ENCODE results near the gene MLLT6.

Gene MLLT6

DNA sequence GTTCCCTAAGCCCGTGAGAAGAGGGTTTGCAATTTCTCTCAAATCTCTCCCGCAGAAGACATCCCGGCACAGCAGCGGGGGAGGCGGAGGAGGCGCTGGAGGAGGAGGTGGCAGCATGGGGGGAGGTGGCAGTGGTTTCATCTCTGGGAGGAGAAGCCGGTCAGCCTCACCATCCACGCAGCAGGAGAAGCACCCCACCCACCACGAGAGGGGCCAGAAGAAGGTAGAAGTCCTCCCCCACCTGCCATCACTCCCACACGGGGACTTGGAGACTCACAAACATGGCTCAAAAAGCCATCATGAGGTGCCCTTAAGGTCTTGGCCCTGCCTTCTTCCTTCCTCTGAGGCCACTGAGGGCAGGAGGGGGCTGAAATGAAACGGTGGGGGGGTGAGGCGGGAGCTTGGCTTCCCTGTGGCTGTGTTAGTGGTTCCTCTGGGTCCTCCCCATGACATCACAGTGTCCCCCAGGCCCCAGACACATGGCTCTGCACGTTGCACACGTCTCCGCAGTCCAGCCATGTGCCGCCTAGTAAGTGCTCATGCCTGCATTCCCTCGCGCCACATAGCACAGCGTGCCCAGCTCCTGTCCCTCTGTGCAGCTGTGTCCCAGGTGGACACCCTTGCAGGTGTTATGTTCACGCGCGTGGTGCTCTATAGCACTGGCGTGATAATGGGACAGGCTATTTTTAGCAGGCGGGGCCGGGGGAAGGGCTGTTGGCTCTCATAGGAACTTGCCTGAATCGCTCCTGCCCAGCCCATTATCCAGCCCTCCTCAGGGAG is 6.9 kb downstream of the MLLT6 start:
- Histone ChIP-seq H3K27ac (ENCODE audit: low read length) (no peak overlapping the region), H3K4me3 (ENCODE audit: low read depth in 1 of 2, low read length in 2 of 2) (no peak overlapping the region), H3K27me3 (ENCODE audit: low read depth, low read length) (no peaks in the 10 kb centered on the region), H3K4me1 (ENCODE audit: control insufficient read depth in 1 of 2, insufficient read depth in 2 of 2, low read length in 2 of 2) (peaks cover 0 to 6% of the 10 kb centered on the region in 2 donors), H3K9me3 (ENCODE audit: control insufficient read depth in 1 of 2, low read length in 2 of 2) (no peaks in the 10 kb centered on the region), H3K36me3 (ENCODE audit: control insufficient read depth in 1 of 2, insufficient read depth in 2 of 2, low read length in 2 of 2) (peaks cover 58 to 81% of the 10 kb centered on the region in 2 donors)

DNA sequence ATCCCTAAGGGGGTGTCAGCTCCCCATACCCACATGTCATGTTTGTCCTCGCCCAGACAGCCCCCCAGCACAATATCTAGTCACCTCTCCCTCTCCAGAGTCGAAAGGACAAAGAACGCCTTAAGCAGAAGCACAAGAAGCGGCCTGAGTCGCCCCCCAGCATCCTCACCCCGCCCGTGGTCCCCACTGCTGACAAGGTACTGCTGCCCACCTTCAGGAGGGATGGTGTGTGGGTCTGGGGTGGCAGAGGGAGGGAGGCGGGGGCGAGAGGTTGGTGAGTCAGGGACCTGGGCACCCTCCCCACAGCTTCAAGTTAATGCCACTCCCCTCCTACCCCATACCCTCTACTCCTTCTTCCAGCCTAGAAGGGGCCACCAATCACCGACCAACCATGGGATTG is 7.5 kb downstream of the MLLT6 start:
- Histone ChIP-seq H3K27ac (ENCODE audit: low read length) (no peak overlapping the region), H3K27me3 (ENCODE audit: low read depth, low read length) (no peaks in the 10 kb centered on the region), H3K36me3 (ENCODE audit: control insufficient read depth in 1 of 2, insufficient read depth in 2 of 2, low read length in 2 of 2) (peaks cover 63 to 83% of the 10 kb centered on the region in 2 donors), H3K4me1 (ENCODE audit: control insufficient read depth in 1 of 2, insufficient read depth in 2 of 2, low read length in 2 of 2) (peaks cover 0 to under 1% of the 10 kb centered on the region in 2 donors), H3K4me3 (ENCODE audit: low read depth in 1 of 2, low read length in 2 of 2) (no peak overlapping the region), H3K9me3 (ENCODE audit: control insufficient read depth in 1 of 2, low read length in 2 of 2) (no peaks in the 10 kb centered on the region)

DNA sequence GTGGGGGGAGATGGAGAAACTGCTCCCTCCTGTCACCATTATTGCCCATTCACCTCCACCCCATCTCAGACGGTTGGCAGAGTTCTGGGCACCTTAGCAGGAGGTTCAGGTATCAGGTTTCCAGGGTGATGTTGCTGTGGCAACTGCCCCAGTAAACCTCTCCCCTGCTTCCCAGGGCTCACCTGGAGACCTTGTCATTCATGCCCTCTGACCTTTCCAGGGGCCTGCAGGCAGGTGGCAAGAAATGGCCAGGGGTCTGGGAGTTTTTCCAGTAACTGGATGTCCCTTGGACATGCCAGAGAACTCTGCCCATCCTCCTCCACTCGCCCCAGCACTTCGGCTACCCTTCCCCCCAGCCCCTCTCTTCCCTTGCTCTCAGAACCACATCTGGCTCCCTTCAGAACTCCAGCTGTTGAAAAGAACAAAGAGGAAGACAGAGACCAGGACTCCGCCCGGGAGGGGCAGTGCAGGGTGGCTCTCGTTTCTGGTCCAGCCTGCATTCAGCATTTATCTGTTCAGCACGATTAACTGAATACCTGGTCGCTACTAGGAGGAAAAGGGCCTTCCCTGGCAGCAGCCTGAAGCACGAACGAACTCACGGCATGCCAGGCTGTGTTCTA is 8.5 kb downstream of the MLLT6 start:
- Histone ChIP-seq H3K27ac (ENCODE audit: low read length) (no peak overlapping the region), H3K36me3 (ENCODE audit: control insufficient read depth in 1 of 2, insufficient read depth in 2 of 2, low read length in 2 of 2) (peaks cover 63 to 81% of the 10 kb centered on the region in 2 donors)

DNA sequence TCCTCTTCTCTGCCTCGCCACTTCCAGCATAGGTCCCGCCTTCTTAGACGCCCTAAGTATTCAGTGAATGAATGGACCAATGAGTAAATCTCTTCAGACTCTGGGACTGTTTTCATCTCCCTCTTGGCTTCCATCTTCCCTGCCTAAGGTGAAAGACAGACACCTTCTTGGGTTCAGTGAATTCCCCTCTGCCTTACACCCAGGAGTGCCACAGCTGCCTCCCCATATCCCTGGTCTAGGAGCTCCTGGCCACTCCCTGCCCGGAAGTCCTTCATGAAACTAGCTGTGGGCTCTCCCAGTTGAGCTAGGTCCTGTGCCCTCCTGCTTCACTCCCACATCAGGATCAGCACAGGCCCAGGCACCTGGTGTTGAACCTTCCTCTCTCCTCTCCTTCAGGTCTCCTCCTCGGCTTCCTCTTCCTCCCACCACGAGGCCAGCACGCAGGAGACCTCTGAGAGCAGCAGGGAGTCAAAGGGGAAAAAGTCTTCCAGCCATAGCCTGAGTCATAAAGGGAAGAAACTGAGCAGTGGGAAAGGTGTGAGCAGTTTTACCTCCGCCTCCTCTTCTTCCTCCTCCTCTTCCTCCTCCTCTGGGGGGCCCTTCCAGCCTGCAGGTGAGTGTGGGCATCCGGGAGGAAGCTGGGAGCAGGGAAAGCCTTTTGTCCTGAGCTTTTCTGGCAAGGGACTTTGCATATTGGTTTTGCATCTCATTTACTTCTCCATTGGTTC is 10.3 kb downstream of the MLLT6 start:
- Histone ChIP-seq H3K4me3 (ENCODE audit: low read depth in 1 of 2, low read length in 2 of 2) (no peak overlapping the region), H3K27me3 (ENCODE audit: low read depth, low read length) (no peaks in the 10 kb centered on the region), H3K9me3 (ENCODE audit: control insufficient read depth in 1 of 2, low read length in 2 of 2) (no peaks in the 10 kb centered on the region), H3K4me1 (ENCODE audit: control insufficient read depth in 1 of 2, insufficient read depth in 2 of 2, low read length in 2 of 2) (no peaks in the 10 kb centered on the region), H3K27ac (ENCODE audit: low read length) (no peak overlapping the region), H3K36me3 (ENCODE audit: control insufficient read depth in 1 of 2, insufficient read depth in 2 of 2, low read length in 2 of 2) (peaks cover 52 to 86% of the 10 kb centered on the region in 2 donors)

More for the DNA sequence above, 8.5 kb downstream of the MLLT6 start:
- H3K9me3 ChIP-seq (ENCODE audit: control insufficient read depth in 1 of 2, low read length in 2 of 2): no peaks in the 10 kb centered on the region
- H3K4me1 ChIP-seq (ENCODE audit: control insufficient read depth in 1 of 2, insufficient read depth in 2 of 2, low read length in 2 of 2): no peaks in the 10 kb centered on the region
- no peak overlapping the region for H3K4me3 ChIP-seq (ENCODE audit: low read depth in 1 of 2, low read length in 2 of 2)
- no peaks in the 10 kb centered on the region for H3K27me3 ChIP-seq (ENCODE audit: low read depth, low read length)

DNA sequence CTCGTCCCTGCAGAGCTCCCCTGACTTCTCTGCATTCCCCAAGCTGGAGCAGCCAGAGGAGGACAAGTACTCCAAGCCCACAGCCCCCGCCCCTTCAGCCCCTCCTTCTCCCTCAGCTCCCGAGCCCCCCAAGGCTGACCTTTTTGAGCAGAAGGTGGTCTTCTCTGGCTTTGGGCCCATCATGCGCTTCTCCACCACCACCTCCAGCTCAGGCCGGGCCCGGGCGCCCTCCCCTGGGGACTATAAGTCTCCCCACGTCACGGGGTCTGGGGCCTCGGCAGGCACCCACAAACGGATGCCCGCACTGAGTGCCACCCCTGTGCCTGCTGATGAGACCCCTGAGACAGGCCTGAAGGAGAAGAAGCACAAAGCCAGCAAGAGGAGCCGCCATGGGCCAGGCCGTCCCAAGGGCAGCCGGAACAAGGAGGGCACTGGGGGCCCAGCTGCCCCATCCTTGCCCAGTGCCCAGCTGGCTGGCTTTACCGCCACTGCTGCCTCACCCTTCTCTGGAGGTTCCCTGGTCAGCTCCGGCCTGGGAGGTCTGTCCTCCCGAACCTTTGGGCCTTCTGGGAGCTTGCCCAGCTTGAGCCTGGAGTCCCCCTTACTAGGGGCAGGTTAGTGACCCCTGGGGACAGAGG is 11.4 kb downstream of the MLLT6 start:
- peaks cover 57 to 86% of the 10 kb centered on the region in 2 donors for H3K36me3 ChIP-seq (ENCODE audit: control insufficient read depth in 1 of 2, insufficient read depth in 2 of 2, low read length in 2 of 2)
- H3K27ac ChIP-seq (ENCODE audit: low read length): no peak overlapping the region
- H3K9me3 ChIP-seq (ENCODE audit: control insufficient read depth in 1 of 2, low read length in 2 of 2): no peaks in the 10 kb centered on the region
- H3K4me1 ChIP-seq (ENCODE audit: control insufficient read depth in 1 of 2, insufficient read depth in 2 of 2, low read length in 2 of 2): no peaks in the 10 kb centered on the region
- no peak overlapping the region for H3K4me3 ChIP-seq (ENCODE audit: low read depth in 1 of 2, low read length in 2 of 2)
- H3K27me3 ChIP-seq (ENCODE audit: low read depth, low read length): no peaks in the 10 kb centered on the region

- H3K36me3 ChIP-seq (ENCODE audit: control insufficient read depth in 1 of 2, insufficient read depth in 2 of 2, low read length in 2 of 2): peaks cover 52 to 86% of the 10 kb centered on the region in 2 donors
These were observed 12.2 kb downstream of the MLLT6 start for GRCh38 chr17:38717139-38717745.

DNA sequence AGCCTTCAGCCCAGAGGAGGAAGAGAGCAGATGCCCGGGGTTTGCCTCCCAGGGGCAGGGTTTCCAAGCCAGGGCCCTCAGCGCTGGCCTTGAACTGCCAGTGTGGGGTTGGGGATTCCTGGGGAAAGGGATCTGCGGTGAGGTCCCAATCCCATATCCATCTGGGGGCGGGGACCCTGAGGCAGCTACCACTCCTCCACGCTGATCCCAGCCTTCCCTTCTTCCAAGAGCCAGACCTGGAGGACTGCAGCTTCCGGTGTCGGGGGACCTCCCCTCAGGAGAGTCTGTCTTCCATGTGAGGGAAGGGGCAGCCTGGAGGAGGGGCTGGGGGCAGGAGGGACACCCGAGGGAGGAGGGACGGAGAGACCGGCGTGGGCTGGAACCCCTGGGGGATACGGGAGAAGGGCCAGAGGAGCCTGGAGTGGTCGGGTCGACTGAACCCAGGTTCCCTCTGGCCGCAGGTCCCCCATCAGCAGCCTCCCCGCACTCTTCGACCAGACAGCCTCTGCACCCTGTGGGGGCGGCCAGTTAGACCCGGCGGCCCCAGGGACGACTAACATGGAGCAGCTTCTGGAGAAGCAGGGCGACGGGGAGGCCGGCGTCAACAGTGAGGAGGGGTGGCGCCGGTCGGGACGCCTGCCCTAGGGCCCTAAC is 14.3 kb downstream of the MLLT6 start:
- H3K4me3 ChIP-seq (ENCODE audit: low read depth in 1 of 2, low read length in 2 of 2): no peak overlapping the region
- H3K4me1 ChIP-seq (ENCODE audit: control insufficient read depth in 1 of 2, insufficient read depth in 2 of 2, low read length in 2 of 2): peaks cover 0 to 7% of the 10 kb centered on the region in 2 donors
- peaks cover 33 to 68% of the 10 kb centered on the region in 2 donors for H3K36me3 ChIP-seq (ENCODE audit: control insufficient read depth in 1 of 2, insufficient read depth in 2 of 2, low read length in 2 of 2)
- no peaks in the 10 kb centered on the region for H3K9me3 ChIP-seq (ENCODE audit: control insufficient read depth in 1 of 2, low read length in 2 of 2)
- H3K27me3 ChIP-seq (ENCODE audit: low read depth, low read length): no peaks in the 10 kb centered on the region
- H3K27ac ChIP-seq (ENCODE audit: low read length): no peak overlapping the region

More at GRCh38 chr17:38717139-38717745, 12.2 kb downstream of the MLLT6 start:
- no peak overlapping the region for H3K4me3 ChIP-seq (ENCODE audit: low read depth in 1 of 2, low read length in 2 of 2)
- H3K27me3 ChIP-seq (ENCODE audit: low read depth, low read length): no peaks in the 10 kb centered on the region
- H3K4me1 ChIP-seq (ENCODE audit: control insufficient read depth in 1 of 2, insufficient read depth in 2 of 2, low read length in 2 of 2): peaks cover 0 to 5% of the 10 kb centered on the region in 2 donors
- no peaks in the 10 kb centered on the region for H3K9me3 ChIP-seq (ENCODE audit: control insufficient read depth in 1 of 2, low read length in 2 of 2)
- H3K27ac ChIP-seq (ENCODE audit: low read length): no peak overlapping the region

GRCh38 chr17:38719943-38720641 is 15.0 kb downstream of the MLLT6 start:
- no peak overlapping the region for H3K27ac ChIP-seq (ENCODE audit: low read length)
- H3K27me3 ChIP-seq (ENCODE audit: low read depth, low read length): no peaks in the 10 kb centered on the region
- H3K36me3 ChIP-seq (ENCODE audit: control insufficient read depth in 1 of 2, insufficient read depth in 2 of 2, low read length in 2 of 2): peaks cover 33 to 71% of the 10 kb centered on the region in 2 donors
- peaks cover 0 to 14% of the 10 kb centered on the region in 2 donors for H3K4me1 ChIP-seq (ENCODE audit: control insufficient read depth in 1 of 2, insufficient read depth in 2 of 2, low read length in 2 of 2)
- H3K4me3 ChIP-seq (ENCODE audit: low read depth in 1 of 2, low read length in 2 of 2): no peak overlapping the region
- no peaks in the 10 kb centered on the region for H3K9me3 ChIP-seq (ENCODE audit: control insufficient read depth in 1 of 2, low read length in 2 of 2)

DNA sequence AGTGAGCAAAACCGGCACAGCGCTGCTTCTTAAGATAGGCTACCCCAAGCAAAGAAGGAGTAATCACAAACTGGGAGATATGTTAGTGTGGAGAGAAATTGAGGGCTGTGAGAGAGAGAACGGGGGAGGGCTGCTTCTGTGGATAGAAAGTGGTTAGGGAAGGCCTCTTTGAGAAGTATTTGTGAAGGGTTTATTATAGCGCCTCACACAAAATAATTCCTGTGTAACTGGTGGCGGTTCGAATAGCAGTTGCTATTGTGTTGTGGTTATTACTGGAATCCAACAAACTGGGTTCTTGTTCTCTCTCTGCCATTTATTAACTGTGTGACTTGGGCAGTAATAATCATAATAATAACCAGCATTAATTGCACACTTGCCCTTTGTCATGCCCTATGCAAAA is 15.9 kb downstream of the MLLT6 start:
- H3K36me3 ChIP-seq (ENCODE audit: control insufficient read depth in 1 of 2, insufficient read depth in 2 of 2, low read length in 2 of 2): peaks cover 27 to 65% of the 10 kb centered on the region in 2 donors
- H3K27me3 ChIP-seq (ENCODE audit: low read depth, low read length): no peaks in the 10 kb centered on the region
- peaks cover 0 to 16% of the 10 kb centered on the region in 2 donors for H3K4me1 ChIP-seq (ENCODE audit: control insufficient read depth in 1 of 2, insufficient read depth in 2 of 2, low read length in 2 of 2)
- H3K27ac ChIP-seq (ENCODE audit: low read length): no peak overlapping the region
- no peak overlapping the region for H3K4me3 ChIP-seq (ENCODE audit: low read depth in 1 of 2, low read length in 2 of 2)
- H3K9me3 ChIP-seq (ENCODE audit: control insufficient read depth in 1 of 2, low read length in 2 of 2): no peaks in the 10 kb centered on the region

DNA sequence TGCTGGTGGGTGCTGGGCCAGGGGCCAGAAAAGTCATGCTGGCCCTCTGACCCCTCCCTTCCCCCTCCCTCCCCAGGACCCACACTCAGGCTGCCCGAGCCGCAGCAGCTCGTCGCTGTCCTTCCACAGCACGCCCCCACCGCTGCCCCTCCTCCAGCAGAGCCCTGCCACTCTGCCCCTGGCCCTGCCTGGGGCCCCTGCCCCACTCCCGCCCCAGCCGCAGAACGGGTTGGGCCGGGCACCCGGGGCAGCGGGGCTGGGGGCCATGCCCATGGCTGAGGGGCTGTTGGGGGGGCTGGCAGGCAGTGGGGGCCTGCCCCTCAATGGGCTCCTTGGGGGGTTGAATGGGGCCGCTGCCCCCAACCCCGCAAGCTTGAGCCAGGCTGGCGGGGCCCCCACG is 16.7 kb downstream of the MLLT6 start:
- Histone ChIP-seq H3K27ac (ENCODE audit: low read length) (no peak overlapping the region), H3K4me3 (ENCODE audit: low read depth in 1 of 2, low read length in 2 of 2) (no peak overlapping the region), H3K27me3 (ENCODE audit: low read depth, low read length) (no peaks in the 10 kb centered on the region), H3K36me3 (ENCODE audit: control insufficient read depth in 1 of 2, insufficient read depth in 2 of 2, low read length in 2 of 2) (peaks cover 23 to 57% of the 10 kb centered on the region in 2 donors), H3K4me1 (ENCODE audit: control insufficient read depth in 1 of 2, insufficient read depth in 2 of 2, low read length in 2 of 2) (peaks cover 0 to 16% of the 10 kb centered on the region in 2 donors), H3K9me3 (ENCODE audit: control insufficient read depth in 1 of 2, low read length in 2 of 2) (no peaks in the 10 kb centered on the region)
